Upper lobe of left lung (tissue), 4 donors: Measurements from ENCODE around the gene SENP3.
A peak's percentile ranks its signal among the peaks of the same experiment; 100 is the strongest.

Experiments used
- POLR2A ChIP-seq, 4 donors: fragments of 450-650 bp; IDR thresholded peaks; one replicate each; pipeline ENCODE4 v1.5.1; 2016 to 2017; ENCODE audit warnings: antibody characterized with exemption in 4 of 4, mild to moderate bottlenecking in 2 of 4
- TF ChIP-seq, protein P1 (sequence below), 6 experiments: fragments of 450-650 bp in 4 of 6; fragments of 200-600 bp in 2 of 6; sonication (generic) in 2 of 6; IDR thresholded peaks; one replicate each; pipeline ENCODE4 v1.5.1; 2016 to 2019; ENCODE audit warnings: antibody characterized with exemption in 6 of 6

DNA sequence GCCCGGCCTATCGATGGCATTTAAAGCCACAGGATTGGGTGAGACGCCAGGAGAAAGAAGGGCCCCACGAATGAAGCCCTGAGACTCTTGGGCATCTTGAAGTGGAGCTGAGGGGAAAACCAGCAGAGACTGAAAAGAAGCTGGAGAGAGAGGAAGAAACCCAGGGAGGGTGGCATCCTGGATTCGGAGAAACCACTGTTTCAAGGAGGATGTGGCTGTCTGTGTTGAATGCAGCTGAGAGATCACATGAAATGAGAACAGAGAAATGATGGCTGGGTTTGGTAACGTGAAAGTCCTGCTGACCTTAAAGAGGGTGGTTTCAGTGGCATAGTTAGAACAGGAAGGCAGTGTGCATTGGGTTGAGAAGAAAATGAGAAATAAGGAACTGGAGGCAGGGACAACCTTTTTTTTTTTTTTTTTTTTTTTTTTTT, 9.1 kb upstream of the SENP3 start:
- TF ChIP-seq POLR2A (IDR thresholded peaks at IDR 0.05): peak in 1 of 4 donors; percentile 59
- TF ChIP-seq, protein P1, sequence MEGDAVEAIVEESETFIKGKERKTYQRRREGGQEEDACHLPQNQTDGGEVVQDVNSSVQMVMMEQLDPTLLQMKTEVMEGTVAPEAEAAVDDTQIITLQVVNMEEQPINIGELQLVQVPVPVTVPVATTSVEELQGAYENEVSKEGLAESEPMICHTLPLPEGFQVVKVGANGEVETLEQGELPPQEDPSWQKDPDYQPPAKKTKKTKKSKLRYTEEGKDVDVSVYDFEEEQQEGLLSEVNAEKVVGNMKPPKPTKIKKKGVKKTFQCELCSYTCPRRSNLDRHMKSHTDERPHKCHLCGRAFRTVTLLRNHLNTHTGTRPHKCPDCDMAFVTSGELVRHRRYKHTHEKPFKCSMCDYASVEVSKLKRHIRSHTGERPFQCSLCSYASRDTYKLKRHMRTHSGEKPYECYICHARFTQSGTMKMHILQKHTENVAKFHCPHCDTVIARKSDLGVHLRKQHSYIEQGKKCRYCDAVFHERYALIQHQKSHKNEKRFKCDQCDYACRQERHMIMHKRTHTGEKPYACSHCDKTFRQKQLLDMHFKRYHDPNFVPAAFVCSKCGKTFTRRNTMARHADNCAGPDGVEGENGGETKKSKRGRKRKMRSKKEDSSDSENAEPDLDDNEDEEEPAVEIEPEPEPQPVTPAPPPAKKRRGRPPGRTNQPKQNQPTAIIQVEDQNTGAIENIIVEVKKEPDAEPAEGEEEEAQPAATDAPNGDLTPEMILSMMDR (IDR thresholded peaks at IDR 0.05): no peak
